Activated CD4-positive, alpha-beta memory T cell treated with anti-CD3 and anti-CD28 coated beads for 36 hours (primary cell): Measurements from ENCODE around the gene TF. TPM values are rescaled to one million over a fixed set of nuclear protein-coding genes. Genes with fewer than 3 reads are reported as not detected.

ENCODE experiments used
- CTCF ChIA-PET: fragments of 350-600 bp; sonication (Branson Sonifier 250); formaldehyde crosslinking; loops from one replicate; lab custom pipeline; 2021; ENCODE audit warnings: antibody characterized with exemption, inconsistent platforms; lab: Charles Lee
- POLR2A ChIA-PET: fragments of 350-600 bp; sonication (Branson Sonifier 250); formaldehyde crosslinking; loops from one replicate; lab custom pipeline; 2021; ENCODE audit warnings: antibody characterized with exemption; lab: Charles Lee
- DNase-seq: peaks from one replicate; pipeline ENCODE4 v3.0.0-alpha.2; 2020
- H3K27ac Mint-ChIP-seq: one replicate; pipeline ENCODE4 v1.8.0; 2021; ENCODE audit warnings: mixed read lengths
- H3K27me3 Mint-ChIP-seq: one replicate; pipeline ENCODE4 v1.8.0; 2021; ENCODE audit warnings: mixed read lengths
- H3K36me3 Mint-ChIP-seq: one replicate; pipeline ENCODE4 v1.8.0; 2021; ENCODE audit warnings: mixed read lengths
- H3K4me1 Mint-ChIP-seq: one replicate; pipeline ENCODE4 v1.8.0; 2021; ENCODE audit warnings: low read depth, mixed read lengths
- H3K4me3 Mint-ChIP-seq: one replicate; pipeline ENCODE4 v1.8.0; 2021; ENCODE audit warnings: mild to moderate bottlenecking, mixed read lengths
- H3K9me3 Mint-ChIP-seq: one replicate; pipeline ENCODE4 v1.8.0; 2021; ENCODE audit warnings: mixed read lengths
- intact Hi-C: fragments of 100-400 bp; cut with micrococcal nuclease; formaldehyde crosslinking; loops from one replicate; pipeline ENCODE4 v1.15.1; 2023
- total RNA-seq, 2 experiments: library from RNA; stranded (reverse); gene quantifications; one replicate each; pipeline ENCODE4 v1.2.3, GENCODE V29; 2021

The TF gene
- total RNA-seq, 2 experiments from 2014 or later: 0.44 to 0.67 TPM

- ChIA-PET POLR2A (no interaction called here), CTCF (no interaction called here)
- Mint-ChIP-seq H3K27me3 (peaks cover 3% of the 10 kb centered on the region), H3K4me1 (no peaks in the 10 kb centered on the region), H3K4me3 (no peak overlapping the region), H3K36me3 (no peaks in the 10 kb centered on the region), H3K27ac (no peak overlapping the region), H3K9me3 (no peaks in the 10 kb centered on the region)
- intact Hi-C loops: no loop called here
- no peak for DNase-seq
Measured at GRCh38 chr3:133759740-133760305, 13.6 kb downstream of the TF start.

GRCh38 chr3:133760916-133761315, 14.7 kb downstream of the TF start:
- H3K27ac Mint-ChIP-seq: no peak overlapping the region
- no peak for DNase-seq
- no peaks in the 10 kb centered on the region for H3K4me1 Mint-ChIP-seq
- no peak overlapping the region for H3K4me3 Mint-ChIP-seq
- intact Hi-C loops: no loop called here
- ChIA-PET CTCF (no interaction called here), POLR2A (no interaction called here)
- peaks cover 5% of the 10 kb centered on the region for H3K27me3 Mint-ChIP-seq
- H3K36me3 Mint-ChIP-seq: no peaks in the 10 kb centered on the region
- H3K9me3 Mint-ChIP-seq: no peaks in the 10 kb centered on the region

GRCh38 chr3:133761605-133762484, 15.7 kb downstream of the TF start:
- no peak for DNase-seq
- H3K4me1 Mint-ChIP-seq: no peaks in the 10 kb centered on the region
- CTCF ChIA-PET: no interaction called here
- H3K27ac Mint-ChIP-seq: no peak overlapping the region
- H3K4me3 Mint-ChIP-seq: no peak overlapping the region
- intact Hi-C loops: no loop called here
- H3K36me3 Mint-ChIP-seq: no peaks in the 10 kb centered on the region
- POLR2A ChIA-PET: no interaction called here
- peaks cover 5% of the 10 kb centered on the region for H3K27me3 Mint-ChIP-seq
- no peaks in the 10 kb centered on the region for H3K9me3 Mint-ChIP-seq

- Mint-ChIP-seq H3K4me1 (no peaks in the 10 kb centered on the region), H3K4me3 (no peak overlapping the region), H3K27me3 (peaks cover 5% of the 10 kb centered on the region), H3K36me3 (no peaks in the 10 kb centered on the region), H3K27ac (no peak overlapping the region), H3K9me3 (no peaks in the 10 kb centered on the region)
- no peak for DNase-seq
- ChIA-PET CTCF (no interaction called here), POLR2A (no interaction called here)
- intact Hi-C loops: no loop called here
Measured at GRCh38 chr3:133762539-133762938, 16.3 kb downstream of the TF start.

GRCh38 chr3:133763797-133764683, 17.8 kb downstream of the TF start:
- Mint-ChIP-seq H3K4me3 (no peak overlapping the region), H3K27me3 (peaks cover 5% of the 10 kb centered on the region), H3K27ac (no peak overlapping the region), H3K36me3 (no peaks in the 10 kb centered on the region), H3K4me1 (no peaks in the 10 kb centered on the region), H3K9me3 (no peaks in the 10 kb centered on the region)
- ChIA-PET POLR2A (no interaction called here), CTCF (no interaction called here)
- intact Hi-C loops: no loop called here
- no peak for DNase-seq

- Mint-ChIP-seq H3K36me3 (no peaks in the 10 kb centered on the region), H3K9me3 (no peaks in the 10 kb centered on the region), H3K27me3 (peaks cover 5% of the 10 kb centered on the region), H3K4me3 (no peak overlapping the region), H3K4me1 (no peaks in the 10 kb centered on the region), H3K27ac (no peak overlapping the region)
- CTCF ChIA-PET: no interaction called here
- POLR2A ChIA-PET: no interaction called here
- intact Hi-C loops: no loop called here
- DNase-seq: no peak
Measured at GRCh38 chr3:133765256-133765655, 19.1 kb downstream of the TF start.

- DNase-seq: no peak
- Mint-ChIP-seq H3K36me3 (no peaks in the 10 kb centered on the region), H3K4me1 (no peaks in the 10 kb centered on the region), H3K27ac (no peak overlapping the region), H3K27me3 (peaks cover 5% of the 10 kb centered on the region), H3K9me3 (no peaks in the 10 kb centered on the region), H3K4me3 (no peak overlapping the region)
- CTCF ChIA-PET: no interaction called here
- intact Hi-C loops: no loop called here
- POLR2A ChIA-PET: no interaction called here
Measured at GRCh38 chr3:133767607-133768006, 21.4 kb downstream of the TF start.

- Mint-ChIP-seq H3K9me3 (no peaks in the 10 kb centered on the region), H3K27ac (no peak overlapping the region), H3K4me1 (no peaks in the 10 kb centered on the region), H3K36me3 (no peaks in the 10 kb centered on the region), H3K27me3 (peaks cover 6% of the 10 kb centered on the region), H3K4me3 (no peak overlapping the region)
- POLR2A ChIA-PET: no interaction called here
- CTCF ChIA-PET: no interaction called here
- intact Hi-C loops: no loop called here
- no peak for DNase-seq
Measured at GRCh38 chr3:133769536-133769935, 23.3 kb downstream of the TF start.

- no peaks in the 10 kb centered on the region for H3K9me3 Mint-ChIP-seq
- POLR2A ChIA-PET: no interaction called here
Measured at GRCh38 chr3:133773732-133774131, 27.5 kb downstream of the TF start.

GRCh38 chr3:133775309-133775708, 29.1 kb downstream of the TF start:
- POLR2A ChIA-PET: no interaction called here
- Mint-ChIP-seq H3K36me3 (no peaks in the 10 kb centered on the region), H3K9me3 (no peaks in the 10 kb centered on the region), H3K4me1 (no peaks in the 10 kb centered on the region), H3K4me3 (no peak overlapping the region), H3K27me3 (peaks cover 10% of the 10 kb centered on the region), H3K27ac (no peak overlapping the region)
- CTCF ChIA-PET: no interaction called here
- no peak for DNase-seq
- intact Hi-C loops: no loop called here

More at GRCh38 chr3:133773732-133774131, 27.5 kb downstream of the TF start:
- H3K27ac Mint-ChIP-seq: no peak overlapping the region
- H3K36me3 Mint-ChIP-seq: no peaks in the 10 kb centered on the region
- CTCF ChIA-PET: no interaction called here
- peaks cover 8% of the 10 kb centered on the region for H3K27me3 Mint-ChIP-seq
- H3K4me1 Mint-ChIP-seq: no peaks in the 10 kb centered on the region
- DNase-seq: no peak
- intact Hi-C loops: no loop called here
- no peak overlapping the region for H3K4me3 Mint-ChIP-seq

GRCh38 chr3:133775835-133776234, 29.6 kb downstream of the TF start:
- DNase-seq: no peak
- ChIA-PET POLR2A (no interaction called here), CTCF (no interaction called here)
- Mint-ChIP-seq H3K27ac (no peak overlapping the region), H3K36me3 (no peaks in the 10 kb centered on the region), H3K4me1 (no peaks in the 10 kb centered on the region), H3K4me3 (no peak overlapping the region), H3K9me3 (no peaks in the 10 kb centered on the region), H3K27me3 (peaks cover 9% of the 10 kb centered on the region)
- intact Hi-C loops: no loop called here

- intact Hi-C loops: no loop called here
- Mint-ChIP-seq H3K27me3 (peaks cover 9% of the 10 kb centered on the region), H3K27ac (no peak overlapping the region), H3K36me3 (no peaks in the 10 kb centered on the region), H3K4me1 (no peaks in the 10 kb centered on the region), H3K9me3 (no peaks in the 10 kb centered on the region), H3K4me3 (no peak overlapping the region)
- POLR2A ChIA-PET: no interaction called here
- CTCF ChIA-PET: interaction anchor here (0.6 kb wide), 1 partner anchor 103 kb away, joined by 3 read pairs; no protein-coding TSS in a partner anchor
- no peak for DNase-seq
Measured at GRCh38 chr3:133776794-133777438, 30.7 kb downstream of the TF start.
